ENCODE results near the gene DIAPH2.
A peak's percentile ranks its signal among the peaks of the same experiment; 100 is the strongest.

Gene DIAPH2

DNA sequence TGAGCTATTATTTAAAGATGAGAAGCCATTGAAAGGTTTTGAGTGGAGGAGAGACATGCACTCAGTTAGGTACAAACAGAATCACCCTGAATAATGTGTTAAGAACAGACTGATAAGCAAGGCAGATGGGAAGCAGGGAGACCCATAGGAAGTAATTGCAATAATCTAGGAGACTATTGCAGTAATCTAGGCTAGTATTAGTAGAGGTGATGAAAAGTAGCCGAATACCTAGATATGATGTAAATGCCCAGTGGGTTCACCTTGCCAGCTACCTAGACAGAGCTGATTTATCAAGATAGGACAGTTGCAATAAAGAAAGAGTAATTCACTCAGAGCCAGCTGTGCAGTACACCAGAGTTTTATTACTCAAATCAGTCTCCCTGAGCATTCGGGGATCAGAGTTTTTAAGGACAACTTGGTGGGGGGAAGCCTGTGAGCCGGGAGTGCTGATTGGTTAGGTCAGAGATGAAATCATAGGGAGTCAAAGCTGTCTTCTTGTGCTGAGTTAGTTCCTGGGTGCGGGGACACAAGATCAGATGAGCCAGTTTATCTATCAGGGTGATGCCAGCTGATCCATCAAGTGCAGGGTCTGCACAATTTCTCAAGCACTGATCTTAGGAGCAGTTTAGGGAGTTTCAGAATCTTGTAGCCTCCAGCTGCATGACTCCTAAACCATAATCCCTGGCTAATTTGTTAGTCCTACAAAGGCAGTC is 626.6 kb downstream of the DIAPH2 start:
- no peak for DNase-seq

DNA sequence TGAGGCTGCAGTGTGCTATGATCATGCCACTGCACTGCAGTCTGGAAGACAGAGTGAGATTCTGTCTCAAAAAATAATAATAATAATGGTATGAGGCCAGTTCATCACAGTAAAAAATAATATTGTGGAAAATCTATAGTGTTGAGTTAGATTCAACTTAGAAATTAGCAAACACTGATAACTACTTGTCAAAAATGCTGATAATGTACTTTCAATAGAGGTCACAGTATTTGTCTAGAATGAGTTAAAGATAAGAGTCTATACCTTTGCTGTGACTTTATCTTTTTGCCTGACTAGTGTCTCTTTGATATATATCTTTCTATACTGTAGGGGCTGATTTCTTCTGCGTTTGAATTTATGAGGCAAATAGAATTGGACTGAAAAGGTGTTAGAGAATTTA is 629.7 kb downstream of the DIAPH2 start:
- DNase-seq: no peak

DNA sequence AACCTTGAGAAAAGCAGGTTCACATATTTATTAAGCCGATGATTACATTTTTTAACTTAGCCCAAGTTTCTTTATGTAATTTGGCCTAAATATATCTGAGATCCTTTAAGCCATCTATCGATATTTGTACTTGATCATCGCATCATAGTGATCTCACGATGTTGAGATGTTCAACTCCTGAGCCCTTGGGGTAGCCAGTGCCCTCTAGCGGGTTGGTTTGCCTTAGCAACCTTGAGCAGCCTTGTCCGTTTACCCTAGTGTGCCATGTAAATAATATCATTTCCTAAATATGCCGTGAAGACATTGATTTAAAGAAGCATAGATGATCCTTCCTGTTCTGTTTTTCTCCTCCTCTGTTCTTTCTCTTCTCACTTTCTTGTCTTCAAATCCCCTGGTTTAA is 631.3 kb downstream of the DIAPH2 start:
- DNase-seq: no peak

DNA sequence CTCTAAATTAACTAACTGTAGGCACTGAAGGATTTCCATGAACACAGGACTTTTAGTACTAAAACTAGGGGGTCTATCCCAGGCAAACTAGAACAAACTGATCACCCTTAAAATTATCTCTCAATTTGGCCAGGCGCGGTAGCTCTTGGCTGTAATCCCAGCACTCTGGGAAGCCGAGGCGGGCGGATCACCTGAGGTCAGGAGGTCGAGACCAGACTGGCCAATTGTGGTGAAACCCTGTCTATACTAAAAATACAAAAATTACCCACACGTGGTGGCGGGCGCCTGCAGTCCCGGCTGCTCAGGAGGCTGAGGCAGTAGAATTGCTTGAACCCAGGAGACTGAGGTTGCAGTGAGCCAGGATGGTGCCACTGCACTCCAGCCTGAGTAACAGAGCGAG is 635.7 kb downstream of the DIAPH2 start:
- DNase-seq: no peak

DNA sequence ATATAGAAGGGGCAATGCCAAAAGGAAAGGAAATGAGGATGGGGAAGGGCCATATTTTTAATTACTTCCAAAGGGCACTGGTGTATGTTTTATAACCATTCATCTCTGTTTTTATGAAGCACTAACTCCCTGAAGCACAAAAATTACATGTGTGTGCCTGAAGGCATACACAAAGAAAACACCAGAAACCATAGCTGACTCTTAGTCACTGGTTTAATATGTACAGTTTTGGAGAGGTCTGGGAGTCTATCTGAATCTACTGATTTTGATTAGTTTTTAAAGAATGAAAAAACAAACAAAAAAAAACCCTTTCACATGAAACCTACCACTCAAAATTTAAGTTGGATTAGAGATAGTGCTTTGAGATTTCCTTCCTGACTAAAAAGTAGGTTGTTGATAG is 637.8 kb downstream of the DIAPH2 start:
- no peak for DNase-seq

DNA sequence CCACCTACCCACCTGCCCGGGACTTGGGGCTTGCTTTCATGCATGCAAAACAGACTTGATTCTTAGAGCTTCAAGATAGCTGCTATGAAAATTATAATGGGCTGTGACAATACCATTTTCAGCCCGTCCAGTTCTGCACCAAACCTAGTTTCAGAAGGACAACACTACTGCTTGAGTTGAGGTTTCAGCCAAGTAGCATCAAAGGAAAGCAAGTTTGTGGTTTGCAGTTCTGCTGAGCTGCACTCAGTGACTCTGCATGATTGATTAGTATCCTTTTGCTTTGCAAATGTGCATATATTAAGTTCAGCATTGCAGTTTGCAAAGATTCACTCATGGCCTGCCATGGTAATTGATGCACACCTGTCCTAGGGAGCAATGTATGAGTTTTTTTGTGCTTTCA is 641.8 kb downstream of the DIAPH2 start:
- DNase-seq: no peak

DNA sequence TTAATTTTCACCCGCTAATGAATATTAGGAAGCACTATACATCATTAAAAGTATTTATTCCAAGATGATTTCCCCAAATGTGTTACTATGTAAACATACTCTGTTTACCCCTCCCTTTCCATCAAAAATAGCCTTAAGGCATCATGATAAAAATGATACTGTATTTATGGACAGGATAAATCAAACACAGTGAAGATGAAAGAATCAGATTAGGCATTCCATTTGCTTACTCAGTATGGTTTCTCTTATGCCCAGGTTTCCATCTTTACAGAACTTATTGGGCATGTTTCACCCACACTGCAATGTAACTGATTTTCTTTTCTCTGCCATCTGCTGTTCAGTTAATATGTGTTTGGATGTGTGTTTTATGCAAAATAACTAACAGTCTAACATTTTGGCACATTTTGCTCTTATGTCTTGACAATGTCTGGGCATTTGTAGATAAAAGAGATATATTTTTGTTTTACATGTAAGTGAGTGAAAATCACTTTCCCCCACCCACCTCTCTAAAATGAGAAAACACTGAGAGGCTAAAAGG is 644.3 kb downstream of the DIAPH2 start:
- no peak for DNase-seq

DNA sequence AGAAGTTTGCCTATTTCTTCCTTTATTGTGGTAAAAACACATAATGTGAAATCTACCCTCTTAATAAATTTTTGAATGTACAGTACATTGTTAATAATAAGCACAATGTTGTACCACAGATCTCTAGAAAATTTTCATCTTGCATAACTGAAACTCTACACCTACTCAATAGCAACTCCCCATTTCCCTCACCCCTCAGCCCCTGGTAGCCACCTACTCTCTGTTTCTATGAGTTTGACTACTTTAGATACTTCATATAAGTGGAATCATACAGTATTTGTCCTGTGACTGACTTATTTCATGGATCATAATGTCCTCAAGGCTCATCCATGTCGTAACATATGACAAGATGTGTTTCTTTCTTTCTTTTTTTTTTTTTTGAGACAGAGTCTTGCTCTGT is 645.5 kb downstream of the DIAPH2 start:
- DNase-seq: no peak

DNA sequence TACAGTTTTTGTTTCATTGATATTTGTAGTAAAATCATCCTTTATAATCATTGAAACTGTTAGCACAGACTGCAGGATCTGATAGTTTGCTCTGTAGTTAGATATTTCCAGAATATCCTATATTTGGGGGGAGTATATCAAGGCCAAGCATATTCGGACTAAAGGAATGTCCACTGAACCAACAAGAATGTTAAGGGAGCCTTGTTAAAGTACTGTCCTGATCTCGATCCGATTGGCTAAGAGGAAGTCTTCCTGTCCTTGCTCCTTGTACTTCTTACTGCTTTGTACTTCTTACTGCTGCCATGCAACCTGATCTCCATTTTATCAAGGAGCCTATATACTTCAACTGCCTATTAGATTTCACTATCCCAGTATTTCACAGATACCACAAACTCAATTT is 648.3 kb downstream of the DIAPH2 start:
- DNase-seq: no peak

DNA sequence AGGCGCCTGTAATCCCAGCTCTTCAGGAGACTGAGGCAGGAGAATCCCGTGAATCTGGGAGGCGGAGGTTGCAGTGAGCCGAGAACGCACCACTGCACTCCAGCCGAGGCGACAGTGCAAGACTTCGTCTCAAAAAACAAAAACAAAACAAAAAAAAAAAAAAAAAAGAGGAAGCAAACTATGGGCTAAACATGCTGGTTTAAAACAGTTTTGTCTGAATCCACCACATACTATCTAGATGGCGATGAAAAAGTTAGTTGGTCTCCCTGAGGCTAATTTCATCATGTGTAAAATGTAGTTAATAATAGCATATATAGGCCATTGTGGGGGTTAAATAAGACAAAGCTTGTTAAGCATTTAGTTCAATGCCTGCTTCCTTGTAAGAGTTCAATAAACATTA is 650.2 kb downstream of the DIAPH2 start:
- DNase-seq: no peak

DNA sequence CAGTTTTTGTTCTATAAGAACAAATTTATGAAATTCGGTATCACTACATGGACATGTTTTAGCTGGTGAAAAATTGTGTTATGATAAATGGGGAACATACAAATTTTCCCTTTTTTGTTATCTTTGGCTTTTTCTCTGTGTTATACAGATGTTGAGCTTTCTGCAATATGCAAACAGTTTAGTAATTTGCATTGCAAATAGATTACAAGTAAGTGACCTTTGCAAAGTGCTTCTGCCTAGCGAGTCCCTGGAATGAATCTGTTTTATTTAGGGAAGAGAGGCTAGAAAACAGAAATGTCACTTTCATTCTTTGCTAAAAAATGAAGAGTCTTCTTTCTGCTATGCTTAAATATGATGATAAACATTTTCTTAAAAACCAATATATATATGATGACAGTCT is 660.1 kb downstream of the DIAPH2 start:
- DNase-seq: no peak

DNA sequence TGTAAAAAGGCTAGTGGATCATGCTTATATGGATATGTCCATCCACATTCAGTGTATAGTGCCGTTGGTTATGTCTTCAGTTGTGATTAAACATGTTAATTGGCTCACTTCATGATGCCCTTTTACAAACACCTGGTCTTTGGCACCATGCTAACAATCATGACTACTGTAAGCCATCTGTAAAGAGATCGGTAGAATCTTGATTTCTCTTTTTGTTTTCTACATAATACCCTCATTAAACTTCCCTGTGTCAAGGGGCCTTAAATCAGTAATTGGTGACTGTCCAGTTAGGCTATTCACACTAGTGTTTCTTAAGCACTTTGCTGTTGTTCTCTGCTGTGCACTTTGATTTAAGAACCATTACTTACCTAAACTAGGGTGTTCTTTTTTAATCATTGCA is 674.3 kb downstream of the DIAPH2 start:
- no peak for DNase-seq

DNA sequence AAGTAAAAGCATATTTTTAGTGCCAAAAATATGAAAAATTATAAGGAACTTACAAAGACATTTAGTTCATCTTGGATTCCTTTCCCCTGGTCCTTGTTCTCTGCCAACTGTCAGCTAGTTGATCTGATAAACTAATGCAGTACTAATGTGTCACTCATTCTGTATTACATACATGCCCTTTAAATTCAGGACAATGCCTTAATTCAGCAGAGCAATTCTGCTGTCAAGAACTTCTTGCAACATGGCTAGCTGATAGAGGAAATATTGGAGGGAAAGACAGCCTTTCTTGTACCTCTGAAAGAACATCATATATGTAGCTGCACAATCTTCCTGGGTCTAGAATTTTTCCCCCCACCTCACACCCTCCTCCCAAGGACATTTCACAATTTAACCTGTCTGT is 679.2 kb downstream of the DIAPH2 start:
- no peak for DNase-seq

DNA sequence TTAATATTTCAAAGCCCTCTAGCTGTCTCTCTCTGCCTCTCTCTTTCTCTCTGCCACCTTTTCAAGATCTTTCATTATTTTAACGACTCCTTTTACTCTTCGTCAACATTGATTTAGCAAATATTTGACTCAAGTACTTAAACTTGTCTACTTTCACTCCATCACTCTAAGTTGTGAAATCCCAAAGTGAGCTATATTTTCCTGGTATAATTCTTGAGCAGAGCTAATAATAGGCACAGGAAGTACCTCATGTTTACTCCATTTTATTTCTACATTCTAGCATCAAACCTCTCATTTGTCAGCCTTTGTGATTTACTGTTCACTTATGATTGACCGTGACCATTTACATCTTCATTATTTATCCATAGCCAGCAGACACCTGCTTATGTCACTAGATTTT is 681.6 kb downstream of the DIAPH2 start:
- no peak for DNase-seq

DNA sequence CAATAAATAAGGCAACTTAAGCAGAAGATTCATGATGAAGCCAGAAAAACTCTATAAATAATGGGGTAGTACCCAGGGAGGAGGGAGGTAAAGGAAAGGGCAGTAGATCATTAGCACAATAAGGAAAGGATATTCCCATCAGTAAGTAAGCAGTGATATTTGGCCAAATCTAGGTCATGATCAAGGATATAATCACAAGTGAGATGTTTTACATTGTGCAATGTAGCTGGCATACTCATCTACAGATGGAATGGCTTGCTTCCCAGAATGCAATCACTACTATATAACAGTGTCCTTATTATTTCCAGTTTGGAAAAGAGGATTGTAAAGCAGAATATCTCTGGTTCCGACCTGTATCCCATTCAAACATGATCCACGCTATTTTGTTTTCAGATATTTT is 682.5 kb downstream of the DIAPH2 start:
- peak in 1 of 2 experiments; percentile 43 for DNase-seq

DNA sequence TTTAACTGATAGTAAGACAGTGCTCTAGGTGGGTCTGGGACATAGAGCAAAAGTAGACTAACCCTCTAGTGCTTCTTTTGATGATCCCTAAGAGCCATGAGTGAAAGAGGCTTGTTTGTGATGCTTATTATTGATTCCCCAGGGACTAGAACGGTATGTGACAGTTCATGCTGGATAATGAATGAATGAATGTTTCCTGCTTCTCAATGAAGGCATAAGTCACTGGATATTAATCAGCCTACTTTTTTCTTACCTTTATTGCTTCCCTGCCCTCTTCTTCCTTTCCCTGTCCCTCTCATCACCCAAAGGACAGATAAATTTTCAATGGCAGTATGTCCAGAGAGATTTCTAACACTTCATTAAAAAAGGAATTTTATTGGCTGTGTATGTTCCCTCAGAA is 685.3 kb downstream of the DIAPH2 start:
- DNase-seq: no peak

DNA sequence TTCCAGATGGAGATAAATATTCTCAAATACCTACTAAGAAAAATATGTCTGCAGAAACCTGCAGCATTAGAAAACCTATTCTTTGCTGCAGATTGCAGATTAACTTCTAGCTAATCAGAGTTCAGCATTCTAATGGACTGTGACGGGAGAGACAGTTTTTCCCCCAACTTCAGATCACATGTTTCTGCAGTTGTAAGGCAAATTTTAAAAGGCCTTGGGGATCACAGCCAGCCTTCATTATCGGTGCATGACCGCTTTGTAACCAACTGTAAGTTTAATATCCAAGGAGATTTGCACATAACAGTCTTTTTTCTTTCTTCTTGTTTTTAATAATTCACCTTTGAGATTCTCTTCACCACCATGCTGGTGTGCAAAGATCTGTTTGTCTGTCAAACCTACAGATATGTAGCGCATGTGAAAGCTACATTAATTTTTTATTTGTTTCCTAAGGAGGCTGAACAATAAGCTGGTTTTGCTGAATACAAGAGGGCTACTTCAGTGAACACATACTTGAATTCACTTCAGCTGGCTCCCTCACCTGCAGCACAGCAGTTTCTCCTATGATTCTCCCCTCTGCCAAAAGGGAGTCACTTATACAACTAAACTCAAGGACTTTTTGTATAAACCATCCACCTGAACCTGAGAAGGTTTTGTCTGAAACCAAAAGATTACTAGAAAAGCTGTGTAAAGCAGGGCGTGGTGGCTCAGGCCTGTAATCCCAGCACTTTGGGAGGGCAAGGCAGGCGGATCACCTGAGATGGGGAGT is 687.5 kb downstream of the DIAPH2 start:
- DNase-seq: no peak

DNA sequence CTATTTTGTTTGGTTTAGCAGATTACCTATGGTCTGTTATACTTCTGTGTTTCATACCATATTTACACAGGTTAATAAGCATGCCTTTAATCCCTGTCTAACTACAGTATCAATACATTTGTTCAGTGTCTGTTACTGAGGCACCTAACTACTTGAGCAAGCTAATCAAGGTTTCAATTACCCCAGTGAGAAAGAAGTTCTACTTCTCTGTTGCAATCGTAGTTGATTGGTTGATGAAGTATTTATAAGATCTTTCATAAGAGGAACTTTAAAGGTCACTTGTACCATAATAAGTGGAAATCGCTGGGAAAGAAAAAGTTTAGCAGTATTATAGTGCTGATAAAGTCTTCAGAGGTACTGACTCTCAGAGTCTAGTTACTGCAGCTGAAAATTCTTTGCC is 689.6 kb downstream of the DIAPH2 start:
- DNase-seq: no peak

DNA sequence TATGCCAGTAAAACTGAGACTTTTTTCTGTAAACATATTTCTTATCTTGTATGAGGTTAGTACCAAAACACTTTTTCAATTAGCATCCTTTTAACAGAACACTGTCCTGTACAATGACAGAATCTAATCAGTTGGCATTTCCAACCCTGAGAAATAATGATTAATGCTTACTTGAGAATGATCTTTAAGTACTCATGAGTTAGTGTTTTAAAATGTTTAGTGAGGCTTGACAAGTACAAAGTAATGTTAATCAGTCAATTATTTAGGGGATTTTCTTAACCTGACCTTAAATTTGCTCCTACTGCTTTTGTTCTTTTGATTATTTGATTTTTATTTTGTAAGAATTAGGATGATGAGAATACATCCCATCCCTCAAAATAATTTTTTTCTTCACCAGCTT is 695.6 kb downstream of the DIAPH2 start:
- DNase-seq: no peak

DNA sequence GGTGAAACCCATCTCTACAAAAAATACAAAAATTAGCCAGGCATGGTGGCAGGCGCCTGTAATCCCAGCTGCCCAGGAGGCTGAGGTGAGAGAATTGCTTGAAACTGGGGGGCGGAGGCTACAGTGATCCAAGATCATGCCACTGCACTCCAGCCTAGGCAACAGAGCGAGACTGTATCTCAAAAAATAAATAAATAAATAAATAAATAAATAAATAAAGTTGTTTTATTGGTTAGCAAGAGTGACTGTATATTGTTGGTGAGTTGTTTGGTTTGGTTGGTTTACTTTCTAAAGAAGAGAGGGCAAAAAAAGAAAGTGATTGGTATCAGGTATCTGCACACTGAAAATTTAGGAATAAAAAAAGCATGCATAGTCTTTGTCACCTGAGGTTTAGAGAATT is 700.0 kb downstream of the DIAPH2 start:
- DNase-seq: no peak

DNA sequence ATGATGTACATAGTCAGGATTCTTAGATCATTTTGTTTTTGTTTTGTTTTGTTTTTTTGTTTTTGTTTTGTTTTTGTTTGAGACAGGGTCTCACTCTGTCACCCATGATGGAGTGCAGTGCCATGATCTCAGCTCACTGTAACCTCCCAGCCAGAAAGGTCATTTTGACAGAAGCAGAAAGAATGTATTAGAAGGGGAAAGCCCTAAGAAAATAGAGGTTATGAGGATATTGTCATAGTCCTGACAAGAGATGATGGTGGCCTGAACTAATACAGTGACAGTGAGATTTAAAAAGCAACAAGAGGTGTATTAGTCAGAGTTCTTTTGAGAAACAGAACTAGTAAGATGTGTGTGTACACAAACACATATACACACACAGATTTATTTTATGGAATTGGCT is 702.4 kb downstream of the DIAPH2 start:
- no peak for DNase-seq

DNA sequence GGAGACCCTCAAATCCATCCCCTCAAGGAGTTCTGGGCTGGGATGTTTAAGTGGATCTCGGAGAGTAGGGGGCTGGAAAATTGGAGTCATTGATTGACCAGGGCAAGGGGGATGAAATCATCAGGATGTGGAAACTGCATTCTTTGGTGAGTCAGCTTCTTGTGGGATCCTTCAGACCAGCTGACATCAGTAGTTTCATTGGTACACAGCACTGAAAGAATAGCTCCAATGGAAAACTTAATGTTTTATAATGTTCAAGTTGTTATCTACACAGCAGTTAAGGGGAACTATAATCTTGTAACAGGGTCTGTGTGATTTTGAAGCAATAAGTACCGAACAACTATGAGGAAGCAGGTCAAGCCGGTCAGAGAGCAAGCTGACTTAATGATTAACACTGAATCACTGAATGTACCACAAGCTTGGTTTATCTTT is 705.1 kb downstream of the DIAPH2 start:
- DNase-seq: no peak

DNA sequence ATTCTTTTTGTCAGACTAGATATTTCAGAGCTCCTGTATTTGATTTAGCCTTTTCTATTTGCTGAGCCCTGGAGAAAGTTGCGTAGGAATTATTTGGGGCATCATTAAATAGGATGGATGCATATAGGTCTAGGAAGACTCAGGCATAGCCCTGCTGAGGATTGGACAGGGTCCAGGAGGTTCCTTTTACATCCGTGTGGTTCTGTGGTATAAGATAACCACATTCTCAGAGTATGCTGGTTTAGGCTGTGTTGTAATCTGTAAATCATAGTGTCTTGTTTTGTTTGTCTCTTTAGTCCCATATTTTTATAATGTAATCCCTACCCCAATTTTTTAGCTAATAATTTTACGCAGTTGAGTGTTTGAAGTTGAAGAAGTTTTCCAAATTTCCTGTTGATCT is 712.7 kb downstream of the DIAPH2 start:
- DNase-seq: no peak

DNA sequence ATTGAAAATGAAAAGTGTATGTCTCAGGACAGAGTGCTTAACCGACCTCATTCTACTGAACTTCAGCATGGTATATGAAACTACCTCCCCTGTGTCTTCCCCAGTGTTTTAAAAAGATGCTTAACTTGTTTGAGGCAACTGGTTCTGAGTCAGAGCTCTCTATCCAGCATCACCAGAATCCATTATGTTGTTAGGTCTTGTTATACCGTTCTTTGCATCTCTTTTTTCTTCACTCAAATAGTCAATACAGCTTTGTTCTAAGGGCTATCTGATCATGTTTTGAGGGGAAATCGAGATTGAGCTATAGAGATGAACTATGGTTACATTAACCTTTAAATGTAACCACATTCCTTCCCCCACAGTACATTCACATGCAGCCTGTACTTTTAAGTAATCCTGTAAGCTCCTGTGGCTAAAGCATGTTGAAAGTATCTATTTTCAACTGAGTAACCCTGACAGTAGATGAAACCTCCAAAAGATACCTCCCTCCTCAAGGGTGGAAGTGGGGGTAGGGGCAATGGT is 713.4 kb downstream of the DIAPH2 start:
- DNase-seq: no peak

Measured in NCI-H446 (cell line).